Fibroblast of upper back skin (primary cell): ENCODE measurements around the gene NMNAT3.

ENCODE experiments used
- DNase-seq: peaks from one replicate; pipeline ENCODE4 v3.0.0-alpha.2; 2013

Gene NMNAT3

DNA sequence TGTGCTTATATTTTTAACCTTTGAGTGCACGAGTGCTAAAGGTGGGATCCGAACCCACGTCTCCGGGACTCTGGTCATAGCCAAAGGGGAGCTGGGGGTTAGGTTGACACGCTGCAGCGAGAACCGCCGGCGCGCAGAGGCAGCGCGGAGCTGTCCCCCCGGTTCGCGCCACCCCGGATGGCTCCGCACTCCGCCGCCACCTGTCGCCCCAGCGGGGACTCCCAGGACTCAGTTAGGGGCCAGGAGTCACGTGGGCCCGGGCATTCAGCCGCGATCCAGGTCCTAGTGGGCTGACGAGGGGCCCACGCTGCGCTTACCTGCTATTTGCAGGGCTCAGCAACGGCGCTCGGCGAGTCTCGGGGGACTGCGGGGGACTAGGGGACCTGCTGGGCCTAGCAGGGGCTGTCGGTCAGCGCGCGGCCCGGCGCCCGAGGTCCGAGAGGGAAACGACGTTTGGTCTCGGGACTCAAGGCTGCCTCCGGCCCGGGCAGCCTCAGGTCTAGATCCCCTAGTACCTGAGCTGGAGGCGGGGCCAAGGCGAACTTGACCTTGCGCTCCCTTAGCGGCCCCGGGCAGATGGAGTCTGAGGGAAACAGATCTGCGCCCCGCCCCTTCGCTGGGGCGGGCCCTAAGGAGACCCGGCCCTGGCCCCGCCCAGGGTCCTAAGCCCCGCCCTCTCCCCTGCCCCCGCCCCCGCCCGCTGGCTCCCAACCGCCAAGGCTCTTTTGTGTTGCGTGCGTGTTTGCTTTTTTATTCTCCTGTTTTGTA lies at the start of gene NMNAT3:
NMNAT3 (minus strand) TSS at position 585 of the 768 bp plus-strand sequence. CDS start 50,248 bp downstream, outside the sequence.
- DNase-seq = peak; percentile 41

GRCh38 chr3:139721370-139721769 lies 43.6 kb upstream of the NMNAT3 start:
- no peak for DNase-seq

GRCh38 chr3:139718415-139718814 lies 40.6 kb upstream of the NMNAT3 start:
- DNase-seq = peak; percentile 37

- DNase-seq = no peak
These were observed 39.2 kb upstream of the NMNAT3 start for GRCh38 chr3:139716908-139717485.

GRCh38 chr3:139715743-139716360 lies 38.1 kb upstream of the NMNAT3 start:
- no peak for DNase-seq

GRCh38 chr3:139715166-139715565 lies 37.4 kb upstream of the NMNAT3 start:
- DNase-seq = no peak

GRCh38 chr3:139710212-139710611 lies 32.4 kb upstream of the NMNAT3 start:
- no peak for DNase-seq

- no peak for DNase-seq
These were observed 27.9 kb upstream of the NMNAT3 start for GRCh38 chr3:139705631-139706030.

DNA sequence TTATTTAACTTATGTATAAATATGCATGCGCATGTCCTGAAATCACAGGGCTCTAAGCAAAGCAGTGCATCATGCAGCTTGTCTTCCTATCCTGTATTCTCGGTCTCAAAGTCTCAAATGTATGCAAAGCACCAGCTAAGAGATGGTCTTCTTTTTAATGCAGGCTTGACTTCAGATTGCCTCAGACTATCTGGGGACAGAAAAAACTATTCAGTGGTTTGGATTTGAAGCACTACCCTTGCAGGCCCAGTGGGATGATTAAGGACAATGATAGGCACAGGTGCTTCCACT lies 18.5 kb upstream of the NMNAT3 start:
- DNase-seq = no peak

- DNase-seq = no peak
These were observed 17.9 kb upstream of the NMNAT3 start for GRCh38 chr3:139695426-139696313.

DNA sequence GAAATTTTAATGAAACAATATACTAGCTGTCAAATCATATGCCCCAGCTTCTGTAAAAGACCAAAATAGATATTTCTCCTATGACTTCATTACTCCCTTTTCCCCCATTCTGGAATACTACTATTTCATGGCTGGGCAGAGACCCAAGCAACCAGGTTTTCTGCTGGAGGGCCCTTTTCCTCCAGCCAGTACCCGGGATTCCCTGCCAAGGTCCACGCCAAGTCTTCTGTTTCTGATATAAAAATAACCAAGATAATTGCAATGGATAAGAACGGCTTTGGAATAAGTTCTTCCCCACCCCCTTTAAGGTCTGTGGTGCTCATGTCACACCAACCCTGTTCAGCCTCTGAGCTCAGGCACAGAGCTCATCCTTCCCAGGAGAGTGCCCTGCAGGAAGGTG lies 17.2 kb upstream of the NMNAT3 start:
- no peak for DNase-seq

DNA sequence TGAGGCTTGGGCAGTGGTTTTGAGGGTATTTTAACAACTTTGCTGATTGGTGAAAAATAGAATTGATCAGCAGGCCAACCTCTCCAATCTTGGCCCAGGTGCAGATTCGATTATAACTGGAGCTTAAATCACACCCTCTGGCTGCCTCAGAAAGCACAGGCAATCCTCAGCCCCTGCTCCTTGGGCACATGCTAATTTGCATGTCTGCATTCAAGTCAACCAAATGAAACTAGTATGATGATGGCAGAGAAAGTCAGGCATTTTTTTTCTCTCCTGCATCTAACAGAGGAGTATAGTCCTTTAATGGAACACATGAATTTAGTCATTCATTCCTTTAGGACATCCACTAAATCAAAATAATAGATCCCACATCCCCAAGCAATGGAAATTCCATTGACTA lies 16.8 kb upstream of the NMNAT3 start:
- no peak for DNase-seq

DNA sequence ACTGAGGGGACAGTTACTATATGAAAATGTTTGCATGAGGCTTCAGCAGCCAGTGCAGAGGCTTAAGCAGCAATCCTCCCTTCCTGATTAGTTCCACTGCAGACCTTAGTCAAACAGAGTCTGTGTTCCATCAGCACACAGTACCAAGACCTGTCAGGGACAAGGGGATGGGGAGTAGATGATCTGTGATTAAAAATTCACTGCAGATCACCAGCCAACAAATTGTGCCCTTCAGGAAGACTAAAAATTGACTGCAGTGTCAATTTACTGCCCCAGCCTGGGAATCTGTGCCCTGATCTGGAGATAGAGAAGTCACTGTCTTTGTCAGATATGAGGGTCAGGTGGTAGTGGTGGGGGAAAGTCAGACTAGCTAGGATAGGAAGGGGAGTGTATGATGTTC lies 13.8 kb upstream of the NMNAT3 start:
- DNase-seq = no peak

DNA sequence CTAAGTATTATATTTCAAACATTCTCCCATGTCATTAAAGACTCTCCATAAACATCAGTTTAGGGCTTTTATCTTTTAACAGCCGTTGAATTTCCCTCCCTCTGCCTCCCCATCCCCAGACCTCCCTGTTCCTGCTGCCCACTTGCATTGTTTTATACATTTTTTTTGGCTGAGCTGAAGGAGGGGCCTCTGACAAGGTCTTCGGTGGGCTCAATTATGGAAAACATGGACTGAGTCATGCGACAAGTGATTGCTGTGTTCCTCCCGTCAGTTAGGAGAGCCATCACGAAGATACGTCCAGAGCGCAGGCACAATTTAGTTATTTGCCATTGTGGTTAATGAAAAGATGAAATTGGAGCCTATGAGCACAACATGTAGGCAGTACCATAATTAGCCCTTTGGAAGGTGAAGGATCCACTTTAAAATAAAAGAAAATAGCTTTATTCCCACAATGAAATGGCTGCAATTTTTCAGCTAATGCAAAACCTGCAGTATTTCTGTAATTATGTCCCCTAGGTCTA lies 12.0 kb upstream of the NMNAT3 start:
- no peak for DNase-seq

DNA sequence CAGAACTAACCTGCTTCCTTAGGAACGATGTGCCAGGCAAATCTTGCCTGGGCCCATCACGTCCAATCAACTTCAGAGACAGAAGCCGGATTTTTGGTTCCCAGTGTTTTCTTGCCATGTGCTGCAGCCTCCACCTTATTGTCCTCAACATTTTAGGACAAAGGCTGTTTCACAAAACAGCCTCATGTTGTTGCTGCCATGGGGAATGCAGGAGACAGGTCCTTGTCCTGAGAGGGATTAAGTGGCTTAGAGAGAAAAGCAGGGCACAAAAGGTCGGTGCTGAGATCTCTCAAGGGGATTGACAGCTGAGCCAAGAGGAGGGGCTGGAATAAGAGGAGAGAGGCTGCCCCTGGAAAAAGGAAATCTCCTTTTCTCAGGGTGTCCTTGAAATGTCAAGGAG lies 11.3 kb upstream of the NMNAT3 start:
- DNase-seq = no peak

DNA sequence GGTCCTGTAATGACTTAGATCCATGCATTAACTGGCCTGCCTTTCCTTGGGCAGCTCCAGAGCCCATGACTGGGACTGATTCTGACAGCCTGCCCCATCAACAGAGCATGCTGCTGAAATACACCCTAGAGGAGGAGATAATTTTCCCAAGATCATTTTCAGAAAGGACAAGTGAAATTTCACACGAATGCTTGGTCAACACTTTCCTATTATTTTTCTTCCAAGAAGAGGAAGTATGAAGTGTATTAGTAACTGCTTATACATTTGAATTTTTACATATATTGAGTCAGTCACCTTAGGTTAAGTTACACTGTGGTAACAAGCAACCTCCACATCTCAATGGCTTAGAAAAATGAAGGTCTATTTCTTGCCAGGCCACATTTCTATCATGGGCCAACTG lies 9.7 kb upstream of the NMNAT3 start:
- DNase-seq = no peak

GRCh38 chr3:139686624-139687023 lies 8.9 kb upstream of the NMNAT3 start:
- DNase-seq = no peak

- no peak for DNase-seq
These were observed 8.4 kb upstream of the NMNAT3 start for GRCh38 chr3:139686206-139686605.

GRCh38 chr3:139679220-139679775 lies 1.5 kb upstream of the NMNAT3 start:
- no peak for DNase-seq

DNA sequence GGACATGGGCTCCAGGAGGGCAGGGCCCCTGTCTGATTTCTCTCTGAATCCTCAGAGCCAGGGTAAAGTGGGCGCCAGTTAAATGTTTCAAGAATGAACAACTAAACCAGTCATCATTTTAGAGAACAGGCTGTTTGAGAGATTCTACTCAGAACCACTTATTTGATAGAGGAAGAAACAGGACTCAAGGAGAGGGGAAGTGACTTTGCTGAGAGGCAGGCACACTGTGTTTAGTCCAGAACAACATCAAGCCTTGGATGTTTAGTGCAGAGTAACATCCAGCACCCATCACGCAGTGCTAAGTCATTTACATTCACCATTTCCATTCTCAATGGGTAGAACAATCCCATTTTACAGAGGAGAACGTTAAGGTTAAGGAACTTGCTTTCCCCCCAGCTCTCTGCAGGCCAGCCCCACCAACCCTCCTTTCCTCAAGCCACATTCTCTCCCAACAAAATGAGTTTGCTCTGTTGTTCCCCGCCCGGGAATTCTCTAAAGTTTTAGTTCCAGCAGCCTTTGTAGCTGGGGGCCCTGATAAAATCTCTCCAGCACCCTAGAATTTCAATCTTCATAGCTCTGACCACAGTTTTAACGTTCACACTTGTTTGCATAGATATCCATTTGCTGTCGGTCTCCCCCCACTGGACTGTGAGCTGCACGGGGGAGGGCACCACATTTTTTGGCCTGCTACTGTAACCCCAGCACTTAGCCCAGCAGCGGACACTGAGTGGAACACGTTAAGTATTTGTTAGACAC lies 962 bp downstream of the NMNAT3 start:
- no peak for DNase-seq

DNA sequence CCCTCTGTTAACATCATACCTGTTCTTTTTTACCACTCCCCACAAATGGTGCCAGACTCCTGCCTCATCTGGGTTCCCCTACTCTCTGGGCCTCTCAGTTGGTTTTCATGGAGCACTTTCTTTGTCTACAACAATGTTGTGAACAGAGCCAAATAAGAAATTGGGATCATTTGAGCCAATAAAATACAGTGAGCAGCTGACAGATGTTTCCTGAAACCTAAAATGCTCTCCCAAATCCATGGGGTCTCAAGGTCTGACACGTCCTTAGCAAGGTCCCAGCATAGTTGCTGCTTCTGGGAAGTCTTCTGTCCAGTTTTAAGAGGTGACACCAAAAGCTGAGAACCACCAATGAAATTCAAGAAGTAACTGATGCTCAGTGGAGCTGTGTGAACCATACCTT lies 1.7 kb downstream of the NMNAT3 start:
- no peak for DNase-seq

DNA sequence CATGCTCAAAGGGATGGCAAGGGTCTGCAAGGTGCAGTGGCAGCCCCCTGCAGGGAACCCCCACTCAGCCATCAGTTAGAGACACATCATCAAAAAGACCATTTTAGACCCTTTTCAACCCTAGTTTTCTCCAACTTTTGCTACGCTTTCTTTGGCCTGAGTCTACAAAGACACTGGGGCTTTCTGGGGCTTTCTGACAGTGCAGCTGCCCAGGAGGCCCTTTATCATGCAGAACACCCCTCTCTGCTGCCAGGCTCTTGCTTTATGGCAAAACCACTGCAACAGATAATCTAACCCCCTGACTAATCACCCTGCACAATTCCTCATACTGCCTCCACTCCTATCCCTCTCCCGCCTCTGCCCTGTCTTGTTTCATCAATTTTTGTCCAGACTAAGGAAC lies 2.4 kb downstream of the NMNAT3 start:
- DNase-seq = no peak
